WTC11 (cell line): ENCODE measurements around the gene ZNF322. TPM values are rescaled to one million over a fixed set of nuclear protein-coding genes. Genes with fewer than 3 reads are reported as not detected.
A peak's percentile ranks its signal among the peaks of the same experiment; 100 is the strongest.

Experiments
- ATAC-seq: fragments of 200-7000 bp; cut with Tn5 transposase; 2 replicates; pipeline ENCODE4 v1.10.0; 2021; ENCODE audit warnings: mild to moderate bottlenecking, moderate library complexity
- CTCF ChIA-PET: fragments of 300-600 bp; sonication (Branson Sonifier 250); formaldehyde crosslinking; loops from one replicate; lab custom pipeline; 2021; ENCODE audit warnings: antibody characterized with exemption; lab: Charles Lee
- POLR2A ChIA-PET: fragments of 350-600 bp; sonication (Branson Sonifier 250); formaldehyde crosslinking; loops from one replicate; lab custom pipeline; 2021; ENCODE audit warnings: antibody characterized with exemption; lab: Charles Lee
- DNase-seq: peaks from one replicate; pipeline ENCODE4 v3.0.0; 2021; ENCODE audit warnings: low spot score
- H3K27ac Mint-ChIP-seq: 2 replicates; pipeline ENCODE4 v1.8.0; 2021; ENCODE audit warnings: mixed read lengths
- H3K27me3 Mint-ChIP-seq: 2 replicates; pipeline ENCODE4 v1.8.0; 2021; ENCODE audit warnings: low read depth, mild to moderate bottlenecking, moderate library complexity, mixed read lengths
- H3K36me3 Mint-ChIP-seq: 2 replicates; pipeline ENCODE4 v1.8.0; 2021; ENCODE audit warnings: mixed read lengths
- H3K4me1 Mint-ChIP-seq: 2 replicates; pipeline ENCODE4 v1.8.0; 2022; ENCODE audit warnings: mixed read lengths
- H3K4me3 Mint-ChIP-seq: 2 replicates; pipeline ENCODE4 v1.8.0; 2021; ENCODE audit warnings: mild to moderate bottlenecking, moderate library complexity, mixed read lengths
- H3K9me3 Mint-ChIP-seq: 2 replicates; pipeline ENCODE4 v1.8.0; 2021; ENCODE audit warnings: mixed read lengths
- CREM ChIP-seq: sonication (generic); formaldehyde crosslinking; IDR thresholded peaks from 2 replicates; pipeline ENCODE4 v1.8.1; 2022; ENCODE audit warnings: mild to moderate bottlenecking, missing genetic modification reagents, moderate library complexity
- E2F5 ChIP-seq: sonication (generic); formaldehyde crosslinking; IDR thresholded peaks from 2 replicates; pipeline ENCODE4 v1.8.1; 2022; ENCODE audit warnings: mild to moderate bottlenecking, moderate library complexity, missing genetic modification reagents
- ETV6 ChIP-seq: sonication (generic); formaldehyde crosslinking; IDR thresholded peaks from 2 replicates; pipeline ENCODE4 v1.8.1; 2022; ENCODE audit warnings: mild to moderate bottlenecking, missing genetic modification reagents
- FOXJ3 ChIP-seq: sonication (generic); formaldehyde crosslinking; IDR thresholded peaks from 2 replicates; pipeline ENCODE4 v1.9.0; 2021; ENCODE audit warnings: missing genetic modification reagents, mild to moderate bottlenecking, borderline replicate concordance
- FOXK1 ChIP-seq: sonication (generic); formaldehyde crosslinking; IDR thresholded peaks from 2 replicates; pipeline ENCODE4 v1.8.0; 2022; ENCODE audit warnings: mild to moderate bottlenecking, moderate library complexity, missing genetic modification reagents
- FOXP1 ChIP-seq: sonication (generic); formaldehyde crosslinking; IDR thresholded peaks from 2 replicates; pipeline ENCODE4 v1.8.0; 2022; ENCODE audit warnings: missing genetic modification reagents, mild to moderate bottlenecking, moderate library complexity, borderline replicate concordance
- GABPB1 ChIP-seq: sonication (generic); formaldehyde crosslinking; IDR thresholded peaks from 2 replicates; pipeline ENCODE4 v1.8.1; 2023; ENCODE audit warnings: mild to moderate bottlenecking, missing genetic modification reagents
- HMGXB4 ChIP-seq: sonication (generic); formaldehyde crosslinking; IDR thresholded peaks from 2 replicates; pipeline ENCODE4 v1.8.1; 2023; ENCODE audit warnings: mild to moderate bottlenecking, moderate library complexity, missing genetic modification reagents
- JAZF1 ChIP-seq: fragments of 250-450 bp; sonication (Bioruptor Pico); IDR thresholded peaks from 2 replicates; pipeline ENCODE4 v1.9.0; 2021; ENCODE audit warnings: moderate library complexity, mild to moderate bottlenecking, inconsistent platforms
- MLX ChIP-seq: sonication (generic); formaldehyde crosslinking; IDR thresholded peaks from 2 replicates; pipeline ENCODE4 v1.8.1; 2023; ENCODE audit warnings: mild to moderate bottlenecking, missing genetic modification reagents, moderate library complexity
- RELA ChIP-seq: sonication (generic); formaldehyde crosslinking; IDR thresholded peaks from 2 replicates; pipeline ENCODE4 v1.8.1; 2022; ENCODE audit warnings: missing genetic modification reagents, mild to moderate bottlenecking, borderline replicate concordance
- SP1 ChIP-seq: sonication (generic); formaldehyde crosslinking; conservative IDR thresholded peaks from 2 replicates; pipeline ENCODE4 v1.8.1; 2022; ENCODE audit warnings: missing genetic modification reagents
- ZBTB43 ChIP-seq: sonication (generic); formaldehyde crosslinking; IDR thresholded peaks from 2 replicates; pipeline ENCODE4 v1.8.1; 2023; ENCODE audit warnings: mild to moderate bottlenecking, missing genetic modification reagents
- ZNF138 ChIP-seq: sonication (generic); formaldehyde crosslinking; conservative IDR thresholded peaks from 2 replicates; pipeline ENCODE4 v1.8.1; 2022; ENCODE audit warnings: mild to moderate bottlenecking, moderate library complexity, missing genetic modification reagents
- ZNF317 ChIP-seq: sonication (generic); formaldehyde crosslinking; IDR thresholded peaks from 2 replicates; pipeline ENCODE4 v1.8.1; 2023; ENCODE audit warnings: low read depth, mild to moderate bottlenecking, moderate library complexity, missing genetic modification reagents, borderline replicate concordance
- total RNA-seq: library from RNA; stranded (reverse); gene quantifications from 3 replicates; pipeline ENCODE4 v1.2.3, GENCODE V29; 2021
- TF ChIP-seq, protein P1 (sequence below): sonication (generic); formaldehyde crosslinking; IDR thresholded peaks from 2 replicates; pipeline ENCODE4 v1.8.1; 2023; ENCODE audit warnings: mild to moderate bottlenecking, missing genetic modification reagents, moderate library complexity
- TF ChIP-seq, protein P2 (sequence below): fragments of 250-450 bp; sonication (Bioruptor Pico); IDR thresholded peaks from 2 replicates; pipeline ENCODE4 v1.9.0; 2021; ENCODE audit warnings: moderate library complexity, mild to moderate bottlenecking, inconsistent platforms, borderline replicate concordance
- TF ChIP-seq, protein P3 (sequence below): sonication (generic); formaldehyde crosslinking; IDR thresholded peaks from 2 replicates; pipeline ENCODE4 v1.8.0; 2022; ENCODE audit warnings: mild to moderate bottlenecking, missing genetic modification reagents
- TF ChIP-seq, protein P4 (sequence below): fragments of 200-600 bp; IDR thresholded peaks from 2 replicates; pipeline ENCODE4 v1.8.0; 2022; ENCODE audit warnings: antibody characterized with exemption
- TF ChIP-seq, protein P5 (sequence below): sonication (generic); formaldehyde crosslinking; IDR thresholded peaks from 2 replicates; pipeline ENCODE4 v1.8.0; 2023; ENCODE audit warnings: missing genetic modification reagents
- TF ChIP-seq, protein P6 (sequence below): sonication (generic); formaldehyde crosslinking; IDR thresholded peaks from 2 replicates; pipeline ENCODE4 v1.8.0; 2023; ENCODE audit warnings: missing genetic modification reagents, mild to moderate bottlenecking, borderline replicate concordance

The ZNF322 gene
- total RNA-seq, 1 experiment from 2014 or later = 42.9 TPM

GRCh38 chr6:26595669-26596269 is 63.8 kb downstream of the ZNF322 start:
- no peak overlapping the region for H3K27ac Mint-ChIP-seq
- POLR2A ChIA-PET = interaction anchor here (0.8 to 1.3 kb wide), 5 partner anchors 23 to 552 kb away, joined by 3 to 9 read pairs (median 4); a partner anchor contains a TSS
- peak; percentile 87 for TF ChIP-seq ZNF317 (CRISPR knock-in tag)
- no peak for TF ChIP-seq RELA
- TF ChIP-seq, protein P1, sequence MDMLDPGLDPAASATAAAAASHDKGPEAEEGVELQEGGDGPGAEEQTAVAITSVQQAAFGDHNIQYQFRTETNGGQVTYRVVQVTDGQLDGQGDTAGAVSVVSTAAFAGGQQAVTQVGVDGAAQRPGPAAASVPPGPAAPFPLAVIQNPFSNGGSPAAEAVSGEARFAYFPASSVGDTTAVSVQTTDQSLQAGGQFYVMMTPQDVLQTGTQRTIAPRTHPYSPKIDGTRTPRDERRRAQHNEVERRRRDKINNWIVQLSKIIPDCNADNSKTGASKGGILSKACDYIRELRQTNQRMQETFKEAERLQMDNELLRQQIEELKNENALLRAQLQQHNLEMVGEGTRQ (CRISPR knock-in tag) = no peak
- peak; percentile 57; the same call in 1 of the 2 replicates for TF ChIP-seq E2F5 (CRISPR knock-in tag)
- TF ChIP-seq, protein P2, sequence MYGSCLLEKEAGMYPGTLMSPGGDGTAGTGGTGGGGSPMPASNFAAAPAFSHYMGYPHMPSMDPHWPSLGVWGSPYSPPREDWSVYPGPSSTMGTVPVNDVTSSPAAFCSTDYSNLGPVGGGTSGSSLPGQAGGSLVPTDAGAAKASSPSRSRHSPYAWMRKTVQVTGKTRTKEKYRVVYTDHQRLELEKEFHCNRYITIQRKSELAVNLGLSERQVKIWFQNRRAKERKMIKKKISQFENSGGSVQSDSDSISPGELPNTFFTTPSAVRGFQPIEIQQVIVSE (CRISPR knock-in tag) = no peak
- TF ChIP-seq, protein P3, sequence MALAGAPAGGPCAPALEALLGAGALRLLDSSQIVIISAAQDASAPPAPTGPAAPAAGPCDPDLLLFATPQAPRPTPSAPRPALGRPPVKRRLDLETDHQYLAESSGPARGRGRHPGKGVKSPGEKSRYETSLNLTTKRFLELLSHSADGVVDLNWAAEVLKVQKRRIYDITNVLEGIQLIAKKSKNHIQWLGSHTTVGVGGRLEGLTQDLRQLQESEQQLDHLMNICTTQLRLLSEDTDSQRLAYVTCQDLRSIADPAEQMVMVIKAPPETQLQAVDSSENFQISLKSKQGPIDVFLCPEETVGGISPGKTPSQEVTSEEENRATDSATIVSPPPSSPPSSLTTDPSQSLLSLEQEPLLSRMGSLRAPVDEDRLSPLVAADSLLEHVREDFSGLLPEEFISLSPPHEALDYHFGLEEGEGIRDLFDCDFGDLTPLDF (CRISPR knock-in tag) = no peak
- TF ChIP-seq ETV6 = peak; percentile 82
- peak; percentile 88 for TF ChIP-seq HMGXB4 (CRISPR knock-in tag)
- no peak for TF ChIP-seq JAZF1
- no peak for TF ChIP-seq MLX
- TF ChIP-seq ZBTB43 (CRISPR knock-in tag) = no peak
- TF ChIP-seq, protein P4, sequence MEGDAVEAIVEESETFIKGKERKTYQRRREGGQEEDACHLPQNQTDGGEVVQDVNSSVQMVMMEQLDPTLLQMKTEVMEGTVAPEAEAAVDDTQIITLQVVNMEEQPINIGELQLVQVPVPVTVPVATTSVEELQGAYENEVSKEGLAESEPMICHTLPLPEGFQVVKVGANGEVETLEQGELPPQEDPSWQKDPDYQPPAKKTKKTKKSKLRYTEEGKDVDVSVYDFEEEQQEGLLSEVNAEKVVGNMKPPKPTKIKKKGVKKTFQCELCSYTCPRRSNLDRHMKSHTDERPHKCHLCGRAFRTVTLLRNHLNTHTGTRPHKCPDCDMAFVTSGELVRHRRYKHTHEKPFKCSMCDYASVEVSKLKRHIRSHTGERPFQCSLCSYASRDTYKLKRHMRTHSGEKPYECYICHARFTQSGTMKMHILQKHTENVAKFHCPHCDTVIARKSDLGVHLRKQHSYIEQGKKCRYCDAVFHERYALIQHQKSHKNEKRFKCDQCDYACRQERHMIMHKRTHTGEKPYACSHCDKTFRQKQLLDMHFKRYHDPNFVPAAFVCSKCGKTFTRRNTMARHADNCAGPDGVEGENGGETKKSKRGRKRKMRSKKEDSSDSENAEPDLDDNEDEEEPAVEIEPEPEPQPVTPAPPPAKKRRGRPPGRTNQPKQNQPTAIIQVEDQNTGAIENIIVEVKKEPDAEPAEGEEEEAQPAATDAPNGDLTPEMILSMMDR = peak; percentile 96
- TF ChIP-seq SP1 (CRISPR knock-in tag) = peak; percentile 54
- peak; percentile 53 for TF ChIP-seq GABPB1
- TF ChIP-seq, protein P5, sequence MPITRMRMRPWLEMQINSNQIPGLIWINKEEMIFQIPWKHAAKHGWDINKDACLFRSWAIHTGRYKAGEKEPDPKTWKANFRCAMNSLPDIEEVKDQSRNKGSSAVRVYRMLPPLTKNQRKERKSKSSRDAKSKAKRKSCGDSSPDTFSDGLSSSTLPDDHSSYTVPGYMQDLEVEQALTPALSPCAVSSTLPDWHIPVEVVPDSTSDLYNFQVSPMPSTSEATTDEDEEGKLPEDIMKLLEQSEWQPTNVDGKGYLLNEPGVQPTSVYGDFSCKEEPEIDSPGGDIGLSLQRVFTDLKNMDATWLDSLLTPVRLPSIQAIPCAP (CRISPR knock-in tag) = no peak
- 0 out of 2 replicates have a peak, but pooled peaks have one; percentile 56 for TF ChIP-seq CREM (CRISPR knock-in tag)
- TF ChIP-seq FOXJ3 (CRISPR knock-in tag) = no peak
- TF ChIP-seq FOXK1 (CRISPR knock-in tag) = 0 out of 2 replicates have a peak, but pooled peaks have one; percentile 21
- TF ChIP-seq ZNF138 (CRISPR knock-in tag) = no peak
- TF ChIP-seq, protein P6, sequence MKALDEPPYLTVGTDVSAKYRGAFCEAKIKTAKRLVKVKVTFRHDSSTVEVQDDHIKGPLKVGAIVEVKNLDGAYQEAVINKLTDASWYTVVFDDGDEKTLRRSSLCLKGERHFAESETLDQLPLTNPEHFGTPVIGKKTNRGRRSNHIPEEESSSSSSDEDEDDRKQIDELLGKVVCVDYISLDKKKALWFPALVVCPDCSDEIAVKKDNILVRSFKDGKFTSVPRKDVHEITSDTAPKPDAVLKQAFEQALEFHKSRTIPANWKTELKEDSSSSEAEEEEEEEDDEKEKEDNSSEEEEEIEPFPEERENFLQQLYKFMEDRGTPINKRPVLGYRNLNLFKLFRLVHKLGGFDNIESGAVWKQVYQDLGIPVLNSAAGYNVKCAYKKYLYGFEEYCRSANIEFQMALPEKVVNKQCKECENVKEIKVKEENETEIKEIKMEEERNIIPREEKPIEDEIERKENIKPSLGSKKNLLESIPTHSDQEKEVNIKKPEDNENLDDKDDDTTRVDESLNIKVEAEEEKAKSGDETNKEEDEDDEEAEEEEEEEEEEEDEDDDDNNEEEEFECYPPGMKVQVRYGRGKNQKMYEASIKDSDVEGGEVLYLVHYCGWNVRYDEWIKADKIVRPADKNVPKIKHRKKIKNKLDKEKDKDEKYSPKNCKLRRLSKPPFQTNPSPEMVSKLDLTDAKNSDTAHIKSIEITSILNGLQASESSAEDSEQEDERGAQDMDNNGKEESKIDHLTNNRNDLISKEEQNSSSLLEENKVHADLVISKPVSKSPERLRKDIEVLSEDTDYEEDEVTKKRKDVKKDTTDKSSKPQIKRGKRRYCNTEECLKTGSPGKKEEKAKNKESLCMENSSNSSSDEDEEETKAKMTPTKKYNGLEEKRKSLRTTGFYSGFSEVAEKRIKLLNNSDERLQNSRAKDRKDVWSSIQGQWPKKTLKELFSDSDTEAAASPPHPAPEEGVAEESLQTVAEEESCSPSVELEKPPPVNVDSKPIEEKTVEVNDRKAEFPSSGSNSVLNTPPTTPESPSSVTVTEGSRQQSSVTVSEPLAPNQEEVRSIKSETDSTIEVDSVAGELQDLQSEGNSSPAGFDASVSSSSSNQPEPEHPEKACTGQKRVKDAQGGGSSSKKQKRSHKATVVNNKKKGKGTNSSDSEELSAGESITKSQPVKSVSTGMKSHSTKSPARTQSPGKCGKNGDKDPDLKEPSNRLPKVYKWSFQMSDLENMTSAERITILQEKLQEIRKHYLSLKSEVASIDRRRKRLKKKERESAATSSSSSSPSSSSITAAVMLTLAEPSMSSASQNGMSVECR = peak; percentile 46; the same call in 1 of the 2 replicates
- TF ChIP-seq FOXP1 (CRISPR knock-in tag) = peak; percentile 29; the same call in 1 of the 2 replicates

More at GRCh38 chr6:26595669-26596269, 63.8 kb downstream of the ZNF322 start:
- peak; percentile 65 for ATAC-seq
- H3K4me1 Mint-ChIP-seq = peaks cover 11% of the 10 kb centered on the region
- no peak overlapping the region for H3K4me3 Mint-ChIP-seq
- H3K9me3 Mint-ChIP-seq = peaks cover 3% of the 10 kb centered on the region; the same call in 1 of the 2 replicates
- H3K27me3 Mint-ChIP-seq = peaks cover 17% of the 10 kb centered on the region; the same call in 1 of the 2 replicates
- peaks cover 14% of the 10 kb centered on the region for H3K36me3 Mint-ChIP-seq
- DNase-seq = peak; percentile 94
- CTCF ChIA-PET = interaction anchor here (0.6 to 5.7 kb wide), 53 partner anchors 10 to 643 kb away, joined by 3 to 181 read pairs (median 4); partner anchors contain the start of genes BTN1A1, BTN2A2 and HMGN4
